NOMO-1 treated with DMSO at 0.1 percent for 48 hours (cell line): Measurements from ENCODE around the gene CAPN15.
"Not testable (repeated sequence)": the region's sequence is repeated elsewhere in the genome, so short reads cannot be mapped to it uniquely, and the experiment has no call there.

Source experiments
- DNase-seq: peaks from one replicate; lab custom pipeline; 2025; ENCODE audit not compliant: unreplicated experiment; lab: John Stamatoyannopoulos, UW

Gene CAPN15

GRCh38 chr16:527015-527903, at the start of gene CAPN15:
CAPN15 (plus strand) TSS chr16:527712; CDS start chr16:546839, 19,127 bp downstream.
- DNase-seq = peak; percentile 87

DNA sequence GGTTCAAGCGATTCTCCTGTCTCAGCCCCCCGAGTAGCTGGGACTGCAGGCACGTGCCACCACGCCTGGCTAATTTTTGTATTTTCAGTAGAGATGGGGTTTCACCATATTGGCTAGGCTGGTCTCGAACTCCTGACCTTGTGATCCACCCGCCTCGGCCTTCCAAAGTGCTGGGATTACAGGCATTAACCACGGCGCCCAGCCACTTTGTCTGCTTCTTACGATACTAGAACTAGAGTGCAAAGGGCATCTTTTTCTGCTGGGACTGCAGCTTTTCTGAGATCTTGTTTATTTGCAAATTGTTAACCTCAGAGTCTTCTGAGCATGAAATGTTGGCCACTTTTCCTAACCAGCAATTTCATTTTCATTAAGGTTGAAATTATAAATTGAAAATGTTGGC, 49.2 kb upstream of the CAPN15 start:
- DNase-seq = not testable (repeated sequence)

DNA sequence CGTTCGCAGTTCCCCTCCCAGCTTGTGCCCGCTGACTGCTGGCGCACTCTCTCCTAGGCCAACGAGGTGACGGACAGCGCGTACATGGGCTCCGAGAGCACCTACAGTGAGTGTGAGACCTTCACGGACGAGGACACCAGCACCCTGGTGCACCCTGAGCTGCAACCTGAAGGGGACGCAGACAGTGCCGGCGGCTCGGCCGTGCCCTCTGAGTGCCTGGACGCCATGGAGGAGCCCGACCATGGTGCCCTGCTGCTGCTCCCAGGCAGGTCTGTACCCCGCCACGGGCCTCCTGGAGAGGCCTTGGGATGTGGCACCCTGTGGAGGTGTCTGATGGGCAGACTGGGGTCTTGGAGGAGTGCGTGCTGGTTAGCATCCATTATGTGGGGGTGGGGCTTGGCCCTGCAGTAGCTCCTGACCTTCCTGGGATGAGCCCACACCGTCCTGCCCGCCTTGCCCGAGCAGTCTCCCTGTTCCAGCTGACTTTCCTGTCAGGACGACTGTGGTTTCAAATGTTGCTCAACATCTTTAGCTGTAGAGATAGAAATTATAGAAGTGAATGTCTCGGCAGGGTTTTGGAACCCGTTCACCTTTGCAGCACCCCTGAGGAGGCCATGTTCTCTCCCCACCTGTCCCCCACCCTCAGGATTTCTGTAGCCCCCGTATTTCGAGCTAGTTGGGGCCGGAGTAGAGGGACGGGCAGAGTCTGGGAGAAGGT, 44.9 kb upstream of the CAPN15 start:
- no peak for DNase-seq

GRCh38 chr16:483341-484075, 44.0 kb upstream of the CAPN15 start:
- no peak for DNase-seq

GRCh38 chr16:489606-490005, 37.9 kb upstream of the CAPN15 start:
- no peak for DNase-seq

GRCh38 chr16:490768-491167, 36.7 kb upstream of the CAPN15 start:
- DNase-seq = no peak

GRCh38 chr16:491220-491919, 36.1 kb upstream of the CAPN15 start:
- DNase-seq = no peak

DNA sequence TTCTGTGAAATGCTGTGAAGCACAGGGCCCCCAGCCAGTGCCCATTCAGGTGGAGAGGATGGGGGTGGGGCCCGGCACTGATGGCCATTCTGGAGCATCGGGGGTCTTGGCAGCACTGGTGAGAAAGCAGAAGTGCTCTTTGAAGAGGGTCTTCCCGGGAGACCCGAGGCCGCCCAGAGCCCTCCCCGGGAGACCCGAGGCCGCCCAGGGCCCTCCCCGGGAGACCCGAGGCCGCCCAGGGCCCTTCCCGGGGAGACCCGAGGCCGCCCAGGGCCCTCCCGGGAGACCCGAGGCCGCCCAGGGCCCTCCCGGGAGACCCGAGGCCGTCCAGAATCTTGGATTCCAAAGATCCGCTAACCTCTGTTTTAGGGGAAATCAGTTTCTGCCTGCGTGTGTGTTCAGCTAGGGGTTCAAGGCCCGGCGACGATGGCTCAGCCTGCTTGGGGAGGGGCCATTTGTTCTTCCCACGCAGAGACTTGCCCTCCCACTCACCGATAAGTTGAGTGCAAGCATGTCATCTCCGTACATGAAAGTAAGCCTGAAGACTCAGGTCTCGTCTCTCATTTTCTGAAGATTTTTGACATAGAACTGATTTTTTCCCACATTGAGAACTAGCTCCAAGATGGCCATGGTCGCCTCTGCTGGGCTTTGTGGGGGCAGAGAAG, 35.2 kb upstream of the CAPN15 start:
- no peak for DNase-seq

GRCh38 chr16:494676-495075, 32.8 kb upstream of the CAPN15 start:
- DNase-seq = not testable (repeated sequence)

GRCh38 chr16:495127-495748, 32.3 kb upstream of the CAPN15 start:
- peak; percentile 6 for DNase-seq

DNA sequence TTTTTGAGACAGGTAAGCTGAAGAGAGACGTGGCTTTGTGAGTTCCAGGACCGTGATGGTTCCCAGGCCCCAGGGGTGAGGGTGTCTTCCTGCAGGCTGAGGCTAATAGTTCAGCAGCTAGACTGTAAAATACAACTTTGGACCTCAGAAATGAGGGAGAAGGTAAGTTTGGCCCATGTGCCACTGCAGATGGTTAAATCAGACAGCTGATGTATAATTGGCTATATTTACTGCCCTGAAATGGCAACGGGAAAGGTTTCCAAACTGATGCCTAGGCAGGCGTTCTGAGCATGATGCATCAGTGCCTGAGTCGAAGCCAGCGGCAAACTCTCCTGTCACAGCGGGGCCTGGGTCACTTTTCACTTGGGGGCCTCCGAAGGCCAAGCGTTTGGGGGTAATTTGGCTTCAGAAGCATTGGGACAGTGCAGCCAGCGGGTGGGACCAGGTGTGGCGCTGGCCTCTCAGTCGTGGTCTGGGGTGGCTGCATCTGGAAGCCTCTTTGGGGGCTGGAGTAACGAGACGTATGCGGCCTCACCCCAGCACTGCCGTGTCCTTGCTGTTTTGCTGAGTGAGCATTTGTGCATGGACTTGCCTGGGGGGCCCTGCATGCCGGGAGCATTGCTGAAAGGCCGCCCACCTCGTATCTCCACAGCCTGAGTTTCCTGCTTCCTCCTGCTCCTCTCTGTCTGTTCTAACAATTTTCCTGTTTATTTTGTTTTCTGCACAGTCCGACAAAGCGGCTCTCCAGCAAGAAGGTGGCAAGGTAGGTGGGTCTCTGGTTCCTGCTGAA, 31.2 kb upstream of the CAPN15 start:
- DNase-seq = no peak

- no peak for DNase-seq
Observed at GRCh38 chr16:497258-497657, 30.3 kb upstream of the CAPN15 start.

DNA sequence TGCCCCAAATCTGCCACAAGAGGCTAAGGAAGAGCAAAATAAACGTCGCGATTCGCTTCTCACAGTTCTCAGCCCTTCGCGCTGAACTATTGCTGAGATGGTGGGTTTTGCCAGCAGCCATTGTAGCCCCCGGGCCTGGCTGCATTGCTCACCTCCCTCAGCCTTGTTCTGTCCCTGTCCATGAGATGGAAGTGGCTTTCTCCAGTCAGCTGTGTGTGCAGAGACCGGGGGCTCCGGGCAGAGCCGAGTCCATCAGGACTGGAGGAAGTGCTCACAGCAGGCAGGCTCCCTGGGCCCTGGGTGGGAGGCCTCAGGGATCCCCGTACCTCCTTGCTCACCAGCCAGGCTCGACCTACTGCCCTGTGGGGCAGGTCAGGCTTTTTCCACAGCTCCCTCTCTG, 27.6 kb upstream of the CAPN15 start:
- DNase-seq = no peak

DNA sequence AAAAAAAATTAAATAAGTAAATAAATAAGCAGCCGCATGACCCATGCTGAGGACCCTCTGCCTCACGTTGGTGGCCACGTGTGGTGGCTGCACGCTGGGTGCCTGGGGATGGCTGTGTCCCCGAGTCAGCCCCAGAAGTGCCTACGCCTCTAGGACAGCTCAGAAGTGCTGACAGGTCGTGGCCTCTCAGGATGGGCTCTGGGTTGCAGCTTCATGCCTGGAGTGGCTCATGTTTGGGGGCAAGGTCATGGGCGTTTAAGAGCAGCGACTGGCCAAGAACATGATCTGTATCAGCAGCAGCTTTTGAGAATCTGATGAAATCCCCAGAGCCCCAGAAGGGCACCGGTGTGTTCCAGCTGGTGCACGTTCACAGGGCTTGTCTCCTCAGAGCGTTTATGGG, 26.8 kb upstream of the CAPN15 start:
- DNase-seq = no peak

GRCh38 chr16:502179-502943, 25.2 kb upstream of the CAPN15 start:
- DNase-seq = no peak

GRCh38 chr16:503150-504071, 24.1 kb upstream of the CAPN15 start:
- DNase-seq = no peak

DNA sequence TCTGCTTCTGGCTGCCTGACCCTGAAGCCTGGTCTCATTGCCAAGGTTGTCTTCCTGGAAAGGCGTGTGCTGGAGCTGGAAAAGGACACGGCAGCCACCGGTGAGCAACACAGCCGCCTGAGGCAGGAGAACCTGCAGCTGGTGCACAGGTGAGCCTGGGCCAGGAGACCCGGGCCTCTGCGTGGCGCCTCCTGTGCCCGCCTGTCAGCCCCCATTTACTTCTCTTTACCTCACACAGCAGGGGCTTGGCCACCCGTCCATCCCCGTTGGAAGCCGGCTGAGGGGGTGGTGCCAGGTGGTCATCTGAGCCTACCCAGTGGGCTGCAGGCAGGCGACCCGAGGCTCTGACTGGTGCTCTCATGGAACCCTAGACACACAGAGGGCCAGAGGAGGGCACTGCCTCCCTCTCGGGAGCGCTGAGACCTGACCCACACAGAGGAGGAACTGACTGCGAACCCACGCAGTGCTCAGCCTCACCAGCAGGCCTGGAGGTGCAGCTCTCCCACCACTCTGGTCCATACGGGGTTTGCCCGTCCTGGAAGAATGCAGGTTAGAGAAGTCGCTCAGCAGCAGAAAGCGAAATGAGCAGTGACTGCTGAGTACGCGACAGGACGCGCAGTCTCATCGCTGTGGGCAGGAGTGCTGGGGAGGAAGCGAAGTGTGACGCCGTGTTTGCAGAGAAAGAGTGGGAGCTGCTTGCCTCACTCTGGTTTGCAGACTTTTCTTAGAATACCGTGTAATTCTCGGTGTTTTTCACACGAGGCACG, 21.9 kb upstream of the CAPN15 start:
- no peak for DNase-seq
